H1 (cell line): Measurements from ENCODE around the gene DYNC1LI1. TPM values are rescaled to one million over a fixed set of nuclear protein-coding genes. Genes with fewer than 3 reads are reported as not detected.

ENCODE experiments used
- NRF1 ChIP-seq: IDR thresholded peaks from 2 replicates; pipeline ENCODE4 v1.6.1; 2011; ENCODE audit warnings: mild to moderate bottlenecking, low read depth, low read length, improper control_type of control experiment
- RBBP5 ChIP-seq: IDR thresholded peaks from 2 replicates; pipeline ENCODE4 v1.7.1; 2012; ENCODE audit warnings: low read depth, mild to moderate bottlenecking, inconsistent platforms, low read length, moderate library complexity, borderline replicate concordance
- polyA plus RNA-seq, 7 experiments: library from polyadenylated mRNA; depleted of rRNA in 3 of 7; stranded (reverse) in 5 of 7; unstranded in 2 of 7; fragments of >200 nt in 5 of 7; fragments of 200-250 nt in 2 of 7; gene quantifications; 1 replicate in 5 of 7; 2 replicates in 1 of 7; 4 replicates in 1 of 7; pipeline versions ENCODE4 v1.2.1 to v1.2.3, GENCODE V29; 2011 to 2013; ENCODE audit warnings: missing spikeins in 2 of 7, mixed read lengths in 2 of 7
- total RNA-seq: library from RNA; stranded (reverse); fragmentation: NEBNext Ultra II Directional; extraction: Animal tissue kit (Norgen Biotek cat#: 25700); gene quantifications from 2 replicates; pipeline ENCODE4 v1.2.1, GENCODE V29; 2021
- TF ChIP-seq, protein P1 (sequence below): IDR thresholded peaks from 2 replicates; pipeline ENCODE4 v1.6.1; 2011; ENCODE audit warnings: low read length, improper control_type of control experiment

Gene DYNC1LI1
- total and polyA plus RNA-seq, 2 of the 8 experiments (the other 6 are each of a cell fraction or from before 2014, with no cell fraction given), result 13.6 to 45.1 TPM

DNA sequence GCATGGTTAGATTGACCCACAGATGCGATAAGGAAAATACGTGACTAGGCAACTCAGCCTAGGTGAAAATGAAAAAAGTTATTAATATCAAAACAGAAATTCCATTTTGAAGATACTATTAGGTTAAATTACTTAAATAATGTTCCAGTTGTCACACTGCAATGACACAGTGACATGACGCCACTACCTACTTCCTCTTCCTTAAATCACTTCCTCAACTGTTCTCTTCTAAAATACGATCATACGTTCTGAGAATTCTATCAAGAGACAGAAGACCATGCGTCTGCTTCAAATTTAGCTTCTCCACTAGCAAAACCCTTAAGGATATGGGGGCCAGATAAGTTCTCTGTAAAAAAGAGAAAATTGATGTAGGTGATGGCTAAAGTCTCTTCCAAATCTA, 86.2 kb downstream of the DYNC1LI1 start (continued):
- no peak for TF ChIP-seq RBBP5
- TF ChIP-seq, protein P1, sequence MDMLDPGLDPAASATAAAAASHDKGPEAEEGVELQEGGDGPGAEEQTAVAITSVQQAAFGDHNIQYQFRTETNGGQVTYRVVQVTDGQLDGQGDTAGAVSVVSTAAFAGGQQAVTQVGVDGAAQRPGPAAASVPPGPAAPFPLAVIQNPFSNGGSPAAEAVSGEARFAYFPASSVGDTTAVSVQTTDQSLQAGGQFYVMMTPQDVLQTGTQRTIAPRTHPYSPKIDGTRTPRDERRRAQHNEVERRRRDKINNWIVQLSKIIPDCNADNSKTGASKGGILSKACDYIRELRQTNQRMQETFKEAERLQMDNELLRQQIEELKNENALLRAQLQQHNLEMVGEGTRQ, result no peak
- TF ChIP-seq NRF1, result no peak
